NCI-H2171 (cell line): ENCODE measurements around the gene OR1E2.
"Not testable (repeated sequence)": the region's sequence is repeated elsewhere in the genome, so short reads cannot be mapped to it uniquely, and the experiment has no call there.

ENCODE experiments used
- DNase-seq: peaks from one replicate; lab custom pipeline; 2025; lab: John Stamatoyannopoulos, UW

The OR1E2 gene

GRCh38 chr17:3433741-3434140 is at the start of gene OR1E2:
Gene OR1E2, minus strand, starts transcription at chr17:3433841. Its CDS starts 0 bp downstream, at chr17:3433841.
- DNase-seq: no peak

- no peak for DNase-seq
Measured at GRCh38 chr17:3482852-3483251, 49.2 kb upstream of the OR1E2 start.

GRCh38 chr17:3479988-3480387 is 46.3 kb upstream of the OR1E2 start:
- no peak for DNase-seq

- no peak for DNase-seq
Measured at GRCh38 chr17:3475812-3476610, 42.4 kb upstream of the OR1E2 start, which contains the start of gene ASPA. Gene ASPA, plus strand, starts transcription at chr17:3475997. Its CDS starts 163 bp downstream, at chr17:3476160.

GRCh38 chr17:3475251-3475685 is 41.6 kb upstream of the OR1E2 start:
- DNase-seq: no peak

GRCh38 chr17:3474212-3474611 is 40.6 kb upstream of the OR1E2 start:
- DNase-seq: no peak

GRCh38 chr17:3472137-3472536 is 38.5 kb upstream of the OR1E2 start:
- no peak for DNase-seq

GRCh38 chr17:3471599-3471998 is 38.0 kb upstream of the OR1E2 start, which contains the start of gene SPATA22:
Gene SPATA22, minus strand, starts transcription at chr17:3471819. Its CDS starts 2,494 bp downstream, at chr17:3469325.
- no peak for DNase-seq

GRCh38 chr17:3469529-3469928 is 35.9 kb upstream of the OR1E2 start:
- no peak for DNase-seq

GRCh38 chr17:3466355-3466754 is 32.7 kb upstream of the OR1E2 start:
- DNase-seq: not testable (repeated sequence)

- DNase-seq: no peak
Measured at GRCh38 chr17:3448059-3448665, 14.5 kb upstream of the OR1E2 start.

GRCh38 chr17:3447625-3448024 is 14.0 kb upstream of the OR1E2 start:
- DNase-seq: no peak

- DNase-seq: no peak
Measured at GRCh38 chr17:3440451-3440850, 6.8 kb upstream of the OR1E2 start.

GRCh38 chr17:3438368-3438767 is 4.7 kb upstream of the OR1E2 start:
- no peak for DNase-seq

GRCh38 chr17:3433215-3433614 is 426 bp downstream of the OR1E2 start:
- DNase-seq: not testable (repeated sequence)

- DNase-seq: no peak
Measured at GRCh38 chr17:3418222-3418621, 15.4 kb downstream of the OR1E2 start.

- DNase-seq: no peak
Measured at GRCh38 chr17:3415610-3416009, 18.0 kb downstream of the OR1E2 start.

GRCh38 chr17:3412216-3412615 is 21.4 kb downstream of the OR1E2 start:
- not testable (repeated sequence) for DNase-seq

GRCh38 chr17:3411070-3411469 is 22.6 kb downstream of the OR1E2 start, which contains the start of gene OR3A3:
Gene OR3A3, plus strand, starts transcription at chr17:3411370.
- no peak for DNase-seq

- not testable (repeated sequence) for DNase-seq
Measured at GRCh38 chr17:3403856-3404255, 29.8 kb downstream of the OR1E2 start.

GRCh38 chr17:3401786-3402185 is 31.9 kb downstream of the OR1E2 start:
- DNase-seq: no peak

GRCh38 chr17:3400055-3400454 is 33.6 kb downstream of the OR1E2 start:
- no peak for DNase-seq

- DNase-seq: no peak
Measured at GRCh38 chr17:3398310-3398709, 35.3 kb downstream of the OR1E2 start, which contains the start of gene OR1E1. Gene OR1E1, minus strand, starts transcription at chr17:3398410. Its CDS starts 0 bp downstream, at chr17:3398410.
